Vagina (tissue), 2 donors: ENCODE data around the gene DPYD. TPM values are rescaled to one million over a fixed set of nuclear protein-coding genes. Genes with fewer than 3 reads are reported as not detected.

Experiments used
- DNase-seq, 2 donors: peaks; one replicate each; pipeline ENCODE4 v3.0.0-alpha.2; 2017; ENCODE audit errors: extremely low spot score in 2 of 2
- H3K27ac ChIP-seq: fragments of 200-600 bp; sonication (generic); one replicate; pipeline ENCODE4 v1.5.1; 2019
- H3K27me3 ChIP-seq: fragments of 200-600 bp; sonication (generic); one replicate; pipeline ENCODE4 v1.5.1; 2019
- H3K36me3 ChIP-seq, 2 donors: fragments of 200-600 bp; sonication (generic); one replicate each; pipeline ENCODE4 v1.5.1; 2017 to 2019
- H3K4me1 ChIP-seq: fragments of 200-600 bp; sonication (generic); one replicate; pipeline ENCODE4 v1.5.1; 2019
- H3K4me3 ChIP-seq, 2 donors: fragments of 200-600 bp; sonication (generic); 1 replicate in 1 of 2; 2 replicates in 1 of 2; pipeline ENCODE4 v1.5.1; 2016 to 2019
- H3K9me3 ChIP-seq: fragments of 200-600 bp; sonication (generic); one replicate; pipeline ENCODE4 v1.5.1; 2019
- POLR2A ChIP-seq, 2 donors: fragments of 450-650 bp; IDR thresholded peaks; one replicate each; pipeline ENCODE4 v1.6.1; 2017; ENCODE audit warnings: antibody characterized with exemption in 2 of 2, mild to moderate bottlenecking in 2 of 2, moderate library complexity in 2 of 2
- POLR2AphosphoS5 ChIP-seq, 2 donors: sonication (generic); formaldehyde crosslinking; IDR thresholded peaks; one replicate each; pipeline ENCODE4 v1.9.0; 2017; ENCODE audit warnings: antibody characterized with exemption in 2 of 2, mild to moderate bottlenecking in 2 of 2, low read depth in 1 of 2; ENCODE audit not compliant: insufficient read depth in 1 of 2
- intact Hi-C: fragments of 100-400 bp; cut with DNase I; formaldehyde crosslinking; loops from one replicate; pipeline ENCODE4 v1.15.1; 2023
- total RNA-seq: library from RNA; depleted of rRNA; stranded (reverse); fragments of >200 nt; gene quantifications from one replicate; pipeline ENCODE4 v1.2.3, GENCODE V29; 2016
- TF ChIP-seq, protein P1 (sequence below), 3 experiments: fragments of 450-650 bp in 2 of 3; fragments of 200-600 bp in 1 of 3; sonication (generic) in 1 of 3; IDR thresholded peaks; one replicate each; pipeline ENCODE4 v1.5.1; 2017 to 2019; ENCODE audit warnings: antibody characterized with exemption in 3 of 3, mild to moderate bottlenecking in 2 of 3, moderate library complexity in 2 of 3

The DPYD gene
- total RNA-seq, 1 donor from 2014 or later, result 45.7 TPM

DNA sequence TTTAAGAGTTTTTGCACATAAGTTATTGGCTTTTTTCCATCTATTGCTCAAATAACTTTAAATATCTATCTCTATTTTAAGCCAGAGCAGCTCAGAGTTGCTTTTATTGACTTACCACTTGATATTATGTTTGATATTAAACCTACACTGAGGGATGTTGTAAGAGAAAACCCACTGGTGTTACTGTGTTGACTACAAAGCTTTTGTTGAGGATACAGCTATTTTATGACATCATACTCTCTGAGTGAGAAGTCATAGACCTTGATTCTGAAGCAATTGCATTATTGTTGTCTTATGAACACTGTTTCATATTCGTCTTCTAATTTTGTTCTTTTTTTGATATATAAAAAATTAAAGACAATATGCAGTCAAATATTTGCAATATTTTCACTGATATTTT is 638.9 kb downstream of the DPYD start:
- intact Hi-C loops, result no loop called here
- H3K9me3 ChIP-seq, result no peaks in the 10 kb centered on the region
- TF ChIP-seq POLR2AphosphoS5 (IDR thresholded peaks at IDR 0.05; ENCODE audit: insufficient read depth in 1 of 2, low read depth in 1 of 2), result no peak
- TF ChIP-seq, protein P1, sequence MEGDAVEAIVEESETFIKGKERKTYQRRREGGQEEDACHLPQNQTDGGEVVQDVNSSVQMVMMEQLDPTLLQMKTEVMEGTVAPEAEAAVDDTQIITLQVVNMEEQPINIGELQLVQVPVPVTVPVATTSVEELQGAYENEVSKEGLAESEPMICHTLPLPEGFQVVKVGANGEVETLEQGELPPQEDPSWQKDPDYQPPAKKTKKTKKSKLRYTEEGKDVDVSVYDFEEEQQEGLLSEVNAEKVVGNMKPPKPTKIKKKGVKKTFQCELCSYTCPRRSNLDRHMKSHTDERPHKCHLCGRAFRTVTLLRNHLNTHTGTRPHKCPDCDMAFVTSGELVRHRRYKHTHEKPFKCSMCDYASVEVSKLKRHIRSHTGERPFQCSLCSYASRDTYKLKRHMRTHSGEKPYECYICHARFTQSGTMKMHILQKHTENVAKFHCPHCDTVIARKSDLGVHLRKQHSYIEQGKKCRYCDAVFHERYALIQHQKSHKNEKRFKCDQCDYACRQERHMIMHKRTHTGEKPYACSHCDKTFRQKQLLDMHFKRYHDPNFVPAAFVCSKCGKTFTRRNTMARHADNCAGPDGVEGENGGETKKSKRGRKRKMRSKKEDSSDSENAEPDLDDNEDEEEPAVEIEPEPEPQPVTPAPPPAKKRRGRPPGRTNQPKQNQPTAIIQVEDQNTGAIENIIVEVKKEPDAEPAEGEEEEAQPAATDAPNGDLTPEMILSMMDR (IDR thresholded peaks at IDR 0.05), result no peak
- no peak for TF ChIP-seq POLR2A (IDR thresholded peaks at IDR 0.05)

DNA sequence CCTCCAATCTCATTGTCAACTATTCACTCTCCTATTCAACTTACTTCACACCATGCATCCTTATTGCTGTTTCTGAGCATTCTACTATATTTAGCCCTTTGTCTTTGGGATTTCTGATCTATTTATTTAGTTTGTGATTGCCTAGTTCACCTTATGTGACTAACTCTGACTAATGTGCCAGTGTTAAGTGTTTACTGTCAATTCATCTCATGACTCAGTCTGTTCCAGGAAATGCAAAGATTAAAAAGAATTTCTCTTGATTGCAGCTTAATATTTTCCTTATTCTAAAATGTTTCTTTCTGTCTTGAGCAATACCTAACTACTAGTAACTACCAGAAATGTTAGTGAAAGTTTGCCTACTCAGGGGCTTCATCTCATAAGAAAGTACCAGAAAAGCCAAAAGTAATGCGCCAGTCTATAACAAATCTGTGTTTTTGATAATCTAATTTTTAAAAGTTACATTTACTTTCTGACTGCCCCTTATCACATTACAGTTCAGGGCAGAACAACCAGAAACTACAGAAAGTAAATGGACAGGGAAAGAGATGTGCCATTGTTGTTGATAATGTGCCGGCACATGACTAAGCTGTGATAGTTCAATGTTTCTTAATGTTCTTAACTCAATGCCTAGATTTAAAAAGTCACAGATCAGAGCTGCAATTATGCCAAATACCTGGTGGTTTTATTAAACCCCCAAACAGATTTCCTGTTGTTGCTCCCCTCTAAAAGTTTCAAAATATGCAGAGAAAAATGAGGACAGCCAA is 642.8 kb downstream of the DPYD start:
- TF ChIP-seq POLR2A (IDR thresholded peaks at IDR 0.05), result no peak
- TF ChIP-seq POLR2AphosphoS5 (IDR thresholded peaks at IDR 0.05; ENCODE audit: insufficient read depth in 1 of 2, low read depth in 1 of 2), result no peak
- TF ChIP-seq, protein P1 (IDR thresholded peaks at IDR 0.05), result no peak
- Histone ChIP-seq H3K4me3 (no peak overlapping the region), H3K4me1 (no peaks in the 10 kb centered on the region), H3K27me3 (no peaks in the 10 kb centered on the region), H3K27ac (no peak overlapping the region), H3K36me3 (no peaks in the 10 kb centered on the region), H3K9me3 (no peaks in the 10 kb centered on the region)
- intact Hi-C loops, result no loop called here
- DNase-seq, result no peak

More for the DNA sequence above, 638.9 kb downstream of the DPYD start:
- H3K4me1 ChIP-seq, result no peaks in the 10 kb centered on the region
- DNase-seq, result no peak
- H3K27me3 ChIP-seq, result no peaks in the 10 kb centered on the region
- no peak overlapping the region for H3K27ac ChIP-seq
- no peaks in the 10 kb centered on the region for H3K36me3 ChIP-seq
- no peak overlapping the region for H3K4me3 ChIP-seq

DNA sequence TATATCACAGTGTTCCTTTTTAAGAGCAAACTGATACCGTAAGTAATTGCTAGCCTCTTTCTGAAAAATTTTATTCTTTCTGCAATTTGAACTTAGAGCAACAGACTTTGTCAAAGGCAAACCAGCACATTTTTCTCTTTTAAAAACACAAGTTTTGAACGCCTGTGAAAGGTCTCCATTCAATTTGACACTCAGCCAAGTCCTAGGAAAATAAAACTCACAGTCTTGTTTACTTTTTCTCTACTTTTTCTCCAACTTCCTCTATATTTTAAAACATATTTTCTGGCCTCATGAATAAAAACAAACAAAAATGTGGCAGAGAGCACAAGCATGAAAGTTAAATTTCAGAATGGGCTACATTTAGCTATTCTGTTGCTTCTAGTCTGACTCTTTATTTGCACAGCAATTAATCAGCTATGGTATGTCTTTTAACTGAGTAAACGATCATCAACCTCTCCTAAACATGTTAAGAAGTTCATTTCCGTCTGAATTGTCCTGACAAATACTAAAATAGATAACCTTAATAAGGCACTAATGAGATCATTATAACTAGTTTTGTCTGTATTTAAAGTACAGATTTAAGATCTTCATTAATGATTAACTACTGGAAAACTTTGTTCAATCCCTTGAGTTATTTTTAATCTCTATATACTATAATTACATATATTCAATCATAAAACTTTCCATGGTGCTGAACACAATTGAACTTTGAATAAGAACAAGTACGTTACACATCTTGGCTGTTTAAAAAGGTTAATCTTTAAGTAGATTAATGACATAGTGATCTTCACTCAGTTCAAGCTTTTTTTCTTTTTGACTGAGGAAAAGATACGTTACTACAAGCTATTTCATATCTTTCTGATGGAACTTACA is 648.7 kb downstream of the DPYD start:
- Histone ChIP-seq H3K4me3 (no peak overlapping the region), H3K4me1 (no peaks in the 10 kb centered on the region), H3K9me3 (no peaks in the 10 kb centered on the region), H3K27me3 (no peaks in the 10 kb centered on the region), H3K36me3 (no peaks in the 10 kb centered on the region), H3K27ac (no peak overlapping the region)
- no peak for DNase-seq
- TF ChIP-seq POLR2AphosphoS5 (IDR thresholded peaks at IDR 0.05; ENCODE audit: insufficient read depth in 1 of 2, low read depth in 1 of 2), result no peak
- no peak for TF ChIP-seq POLR2A (IDR thresholded peaks at IDR 0.05)
- TF ChIP-seq, protein P1 (IDR thresholded peaks at IDR 0.05), result no peak
- intact Hi-C loops, result no loop called here

DNA sequence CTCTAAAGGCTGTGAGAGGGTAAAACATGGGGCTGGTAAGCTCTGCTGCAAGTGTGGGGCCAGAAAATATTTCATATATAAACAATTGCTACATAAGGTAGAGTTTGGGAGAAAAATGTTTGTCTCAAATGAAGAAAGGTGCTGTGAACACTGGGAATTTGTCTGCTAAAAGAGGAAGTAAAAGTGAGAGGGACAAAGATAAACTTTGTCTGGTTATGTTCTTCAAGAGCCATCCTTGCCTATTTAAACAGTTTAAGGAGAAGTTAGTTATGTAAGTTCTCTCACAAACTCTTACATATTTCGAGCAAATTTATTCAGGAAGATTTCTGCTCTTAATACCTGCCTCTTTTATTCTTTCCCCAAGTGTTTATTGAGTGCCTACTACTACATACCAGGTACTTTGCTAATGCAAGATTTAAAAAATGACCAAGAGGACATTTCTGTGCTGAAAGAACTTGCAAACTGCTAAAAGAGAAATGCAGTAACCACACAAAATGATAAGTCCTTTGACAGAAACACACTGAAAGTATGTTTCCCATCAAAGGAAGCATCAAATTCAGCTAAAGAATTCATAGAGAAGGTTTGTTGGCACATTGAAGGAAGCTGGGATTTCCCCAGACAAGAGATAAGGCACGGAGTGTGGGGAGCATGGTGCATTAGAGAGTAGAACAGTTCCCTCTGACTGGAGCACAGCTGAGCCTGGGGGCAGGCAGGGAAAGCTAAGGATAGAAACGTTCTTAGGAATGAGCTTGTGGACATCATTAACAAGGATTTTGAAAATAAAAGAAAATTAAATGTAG is 650.1 kb downstream of the DPYD start:
- Histone ChIP-seq H3K4me1 (no peaks in the 10 kb centered on the region), H3K4me3 (no peak overlapping the region), H3K27ac (no peak overlapping the region), H3K36me3 (no peaks in the 10 kb centered on the region), H3K9me3 (no peaks in the 10 kb centered on the region), H3K27me3 (no peaks in the 10 kb centered on the region)
- intact Hi-C loops, result no loop called here
- TF ChIP-seq, protein P1 (IDR thresholded peaks at IDR 0.05), result no peak
- no peak for TF ChIP-seq POLR2AphosphoS5 (IDR thresholded peaks at IDR 0.05; ENCODE audit: insufficient read depth in 1 of 2, low read depth in 1 of 2)
- no peak for TF ChIP-seq POLR2A (IDR thresholded peaks at IDR 0.05)
- no peak for DNase-seq
